Measurements from ENCODE around the gene ANTXR2.

GRCh38 chr4:80081566-80081965 is 8.5 kb upstream of the ANTXR2 start:
- TF ChIP-seq TAF1 (IDR thresholded peaks at IDR 0.05; ENCODE audit: borderline replicate concordance, insufficient read depth, low read length) (no peak), SIN3A (IDR thresholded peaks at IDR 0.05; ENCODE audit: borderline replicate concordance, insufficient read depth, low read length) (no peak), POLR2AphosphoS5 (IDR thresholded peaks at IDR 0.05; ENCODE audit: low read depth, low read length) (no peak), FOXP2 (optimal IDR thresholded peaks at IDR 0.05; ENCODE audit: borderline replicate concordance, extremely low read depth, extremely low read length, insufficient read depth) (no peak)
- TF ChIP-seq, protein P1, sequence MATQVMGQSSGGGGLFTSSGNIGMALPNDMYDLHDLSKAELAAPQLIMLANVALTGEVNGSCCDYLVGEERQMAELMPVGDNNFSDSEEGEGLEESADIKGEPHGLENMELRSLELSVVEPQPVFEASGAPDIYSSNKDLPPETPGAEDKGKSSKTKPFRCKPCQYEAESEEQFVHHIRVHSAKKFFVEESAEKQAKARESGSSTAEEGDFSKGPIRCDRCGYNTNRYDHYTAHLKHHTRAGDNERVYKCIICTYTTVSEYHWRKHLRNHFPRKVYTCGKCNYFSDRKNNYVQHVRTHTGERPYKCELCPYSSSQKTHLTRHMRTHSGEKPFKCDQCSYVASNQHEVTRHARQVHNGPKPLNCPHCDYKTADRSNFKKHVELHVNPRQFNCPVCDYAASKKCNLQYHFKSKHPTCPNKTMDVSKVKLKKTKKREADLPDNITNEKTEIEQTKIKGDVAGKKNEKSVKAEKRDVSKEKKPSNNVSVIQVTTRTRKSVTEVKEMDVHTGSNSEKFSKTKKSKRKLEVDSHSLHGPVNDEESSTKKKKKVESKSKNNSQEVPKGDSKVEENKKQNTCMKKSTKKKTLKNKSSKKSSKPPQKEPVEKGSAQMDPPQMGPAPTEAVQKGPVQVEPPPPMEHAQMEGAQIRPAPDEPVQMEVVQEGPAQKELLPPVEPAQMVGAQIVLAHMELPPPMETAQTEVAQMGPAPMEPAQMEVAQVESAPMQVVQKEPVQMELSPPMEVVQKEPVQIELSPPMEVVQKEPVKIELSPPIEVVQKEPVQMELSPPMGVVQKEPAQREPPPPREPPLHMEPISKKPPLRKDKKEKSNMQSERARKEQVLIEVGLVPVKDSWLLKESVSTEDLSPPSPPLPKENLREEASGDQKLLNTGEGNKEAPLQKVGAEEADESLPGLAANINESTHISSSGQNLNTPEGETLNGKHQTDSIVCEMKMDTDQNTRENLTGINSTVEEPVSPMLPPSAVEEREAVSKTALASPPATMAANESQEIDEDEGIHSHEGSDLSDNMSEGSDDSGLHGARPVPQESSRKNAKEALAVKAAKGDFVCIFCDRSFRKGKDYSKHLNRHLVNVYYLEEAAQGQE (IDR thresholded peaks at IDR 0.05; ENCODE audit: insufficient read depth in 1 of 2, low read depth in 2 of 2, low read length in 2 of 2): no peak

All from PFSK-1 (cell line).